Measurements from ENCODE around the gene SALL1. TPM values are rescaled to one million over a fixed set of nuclear protein-coding genes. Genes with fewer than 3 reads are reported as not detected.

SALL1 gene
- total and polyA plus RNA-seq, 5 experiments from 2014 or later, result not detected

DNA sequence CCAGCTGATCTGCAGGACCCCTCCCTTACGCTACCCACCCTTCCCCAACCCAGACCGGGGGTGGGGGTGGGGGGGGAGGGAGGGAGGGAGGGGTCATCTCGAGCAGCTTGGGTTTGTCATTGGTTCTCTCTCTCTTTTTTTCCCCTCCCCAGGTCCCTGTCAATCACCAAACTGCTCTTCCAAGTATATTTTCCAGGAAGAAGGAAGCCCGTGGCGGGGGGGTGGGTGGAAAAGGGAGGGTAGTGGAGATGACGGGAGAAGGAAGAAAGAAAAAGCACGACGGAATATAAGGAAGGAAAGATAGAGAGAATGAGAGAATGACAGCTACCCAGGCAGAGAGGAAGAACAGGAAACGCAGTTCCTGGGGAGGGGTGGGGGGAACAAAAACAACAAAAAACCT lies 17.9 kb downstream of the SALL1 start:
- peaks cover 17 to 38% (median 24%) of the 10 kb centered on the region in 5 donors for H3K27me3 Mint-ChIP-seq
- POLR2A ChIA-PET, result no interaction called here
- H3K4me3 Mint-ChIP-seq, result no peak overlapping the region
- DNase-seq, result no peak
- H3K9me3 Mint-ChIP-seq, result peaks cover 0 to 18% (median 3%) of the 10 kb centered on the region in 9 donors
- H3K36me3 Mint-ChIP-seq, result peaks cover 1 to 7% (median 4%) of the 10 kb centered on the region in 3 donors
- no peak overlapping the region for H3K27ac Mint-ChIP-seq
- ATAC-seq, result no peak
- peaks cover 0 to 3% (median 1%) of the 10 kb centered on the region in 4 donors for H3K4me1 Mint-ChIP-seq

DNA sequence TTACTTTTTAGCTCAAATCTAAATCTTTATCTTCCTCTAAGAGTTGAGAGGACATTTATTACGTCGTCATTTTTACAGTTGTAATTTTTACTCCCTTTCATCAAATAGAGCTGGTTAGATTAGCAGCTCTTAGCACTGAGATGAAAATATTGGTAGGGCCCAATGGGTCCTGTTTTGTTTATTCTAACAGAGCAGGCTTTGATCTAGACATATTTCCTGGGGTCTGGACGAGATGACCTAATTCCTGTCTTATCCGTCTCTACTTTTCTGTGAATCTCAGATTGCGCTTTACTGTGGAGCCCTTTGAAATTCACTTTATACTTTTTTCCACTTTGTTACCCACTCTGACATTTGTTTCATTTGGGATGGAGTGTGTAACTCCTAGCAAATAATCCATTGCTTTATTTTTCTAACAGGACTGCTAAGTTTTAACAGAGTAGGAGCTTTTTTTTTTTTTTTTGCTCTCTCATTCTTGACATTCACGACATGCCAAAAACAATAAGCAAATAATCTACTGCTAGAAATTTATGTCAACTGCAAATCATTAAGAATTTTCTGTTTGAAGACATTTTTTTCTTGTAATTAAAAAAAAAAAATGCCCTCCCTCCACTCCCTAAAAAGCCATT lies 18.5 kb downstream of the SALL1 start:
- POLR2A ChIA-PET, result no interaction called here
- ATAC-seq (no peak), DNase-seq (no peak)
- Mint-ChIP-seq H3K36me3 (peaks cover 1 to 7% (median 4%) of the 10 kb centered on the region in 3 donors), H3K4me1 (peaks cover 0 to 3% (median 1%) of the 10 kb centered on the region in 4 donors), H3K27ac (no peak overlapping the region), H3K27me3 (peaks cover 17 to 38% (median 24%) of the 10 kb centered on the region in 5 donors), H3K4me3 (no peak overlapping the region), H3K9me3 (peaks cover 0 to 18% (median 3%) of the 10 kb centered on the region in 9 donors)

DNA sequence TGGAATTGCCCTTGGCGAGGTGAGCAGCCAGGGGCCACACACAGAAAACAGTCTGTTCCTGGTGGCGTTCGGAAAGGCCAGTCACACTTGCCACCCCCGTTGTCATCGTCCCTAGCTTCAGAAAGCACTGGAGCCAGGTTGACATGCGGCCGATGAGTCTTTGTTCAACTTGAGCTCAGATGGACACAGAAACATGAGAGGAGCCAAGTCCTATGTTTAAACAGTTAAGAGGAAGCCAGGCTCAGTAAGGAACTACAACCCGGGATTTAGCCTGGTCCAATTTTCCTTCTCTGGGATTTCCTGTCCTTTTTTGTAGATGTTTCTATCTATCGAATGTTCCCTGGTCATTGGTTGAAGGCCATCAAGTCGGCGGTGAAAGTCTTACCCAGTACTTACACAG lies 19.5 kb downstream of the SALL1 start:
- Mint-ChIP-seq H3K9me3 (peaks cover 0 to 18% (median 5%) of the 10 kb centered on the region in 9 donors), H3K27ac (no peak overlapping the region), H3K36me3 (peaks cover 1 to 7% (median 4%) of the 10 kb centered on the region in 3 donors), H3K4me3 (no peak overlapping the region), H3K4me1 (peaks cover 0 to 3% (median 1%) of the 10 kb centered on the region in 4 donors), H3K27me3 (peaks cover 18 to 43% (median 24%) of the 10 kb centered on the region in 5 donors)
- no peak for DNase-seq
- ATAC-seq, result no peak
- POLR2A ChIA-PET, result no interaction called here

DNA sequence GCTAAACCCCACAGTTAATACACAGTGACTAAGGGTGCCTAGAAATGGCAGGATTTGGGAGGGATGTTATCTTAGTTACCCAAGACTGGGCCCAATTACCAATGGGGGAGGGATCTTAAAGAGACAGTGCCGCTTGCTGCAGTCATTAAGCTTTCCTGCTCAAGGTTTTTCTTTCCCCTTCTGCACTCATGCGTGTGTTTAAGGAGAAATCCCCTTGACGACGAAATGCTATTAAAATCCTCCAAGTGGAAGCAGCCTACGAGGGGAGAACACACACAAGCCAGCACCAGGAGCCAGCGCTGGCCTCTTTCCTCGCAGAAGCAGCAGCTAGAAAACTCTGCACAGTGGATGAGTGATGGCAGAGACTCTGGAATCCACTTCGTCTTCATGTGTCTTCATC lies 22.0 kb downstream of the SALL1 start:
- POLR2A ChIA-PET, result no interaction called here
- peaks cover 11 to 41% (median 17%) of the 10 kb centered on the region in 5 donors for H3K27me3 Mint-ChIP-seq
- H3K4me1 Mint-ChIP-seq, result peaks cover 0 to 3% (median under 1%) of the 10 kb centered on the region in 4 donors
- H3K36me3 Mint-ChIP-seq, result peaks cover 0 to 7% (median 4%) of the 10 kb centered on the region in 3 donors
- no peak overlapping the region for H3K4me3 Mint-ChIP-seq
- no peak for ATAC-seq
- no peak overlapping the region for H3K27ac Mint-ChIP-seq
- DNase-seq, result no peak
- H3K9me3 Mint-ChIP-seq, result peaks cover 0 to 12% (median 4%) of the 10 kb centered on the region in 9 donors

DNA sequence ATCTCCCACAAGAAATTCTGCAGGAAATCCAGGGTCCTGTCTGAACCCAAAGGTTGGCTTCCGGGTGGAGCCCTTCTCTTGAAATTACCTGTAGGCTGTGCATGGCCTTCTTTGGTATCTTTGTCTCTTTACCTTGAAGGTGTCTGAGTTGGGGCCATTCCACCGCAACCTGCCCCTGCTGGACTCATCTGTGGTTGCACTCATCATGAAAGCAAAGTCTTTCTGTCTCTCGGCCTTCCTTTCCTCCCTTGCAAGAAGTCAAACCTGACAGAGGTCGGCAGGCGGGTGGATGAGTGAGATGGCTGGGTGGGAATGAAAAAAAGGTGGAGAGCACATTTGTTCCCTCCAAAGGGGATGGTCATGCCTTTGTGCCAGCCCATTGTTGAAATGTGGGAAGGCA lies 25.1 kb downstream of the SALL1 start:
- H3K9me3 Mint-ChIP-seq, result peaks cover 0 to 9% (median 0%) of the 10 kb centered on the region in 9 donors

DNA sequence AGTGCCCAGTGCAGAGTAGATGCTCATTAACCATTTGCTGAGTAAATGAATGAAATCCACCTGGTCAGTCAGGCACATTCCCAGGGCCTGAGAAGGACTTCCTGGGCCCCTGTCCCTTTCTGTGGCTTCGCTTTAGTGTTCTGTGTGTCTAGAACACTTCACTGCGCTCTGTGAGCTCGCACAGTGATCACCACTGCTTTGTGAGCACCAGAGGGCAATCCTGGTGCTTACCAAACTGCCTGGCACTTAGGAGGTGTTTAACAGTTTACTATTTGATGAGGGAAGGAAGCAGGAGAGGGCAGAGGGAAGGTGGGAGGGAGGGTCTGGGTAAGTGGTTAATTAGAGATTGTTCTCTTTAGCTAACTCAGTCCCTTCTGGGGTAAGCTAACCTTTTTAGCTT lies 26.2 kb downstream of the SALL1 start:
- POLR2A ChIA-PET, result no interaction called here
- no peak for DNase-seq
- H3K9me3 Mint-ChIP-seq, result peaks cover 0 to 7% (median 0%) of the 10 kb centered on the region in 9 donors
- ATAC-seq, result no peak
- H3K4me3 Mint-ChIP-seq, result no peak overlapping the region
- no peaks in the 10 kb centered on the region for H3K36me3 Mint-ChIP-seq
- no peaks in the 10 kb centered on the region for H3K4me1 Mint-ChIP-seq
- H3K27me3 Mint-ChIP-seq, result peaks cover 9 to 31% (median 19%) of the 10 kb centered on the region in 5 donors
- no peak overlapping the region for H3K27ac Mint-ChIP-seq

More for the DNA sequence above, 25.1 kb downstream of the SALL1 start:
- ATAC-seq (no peak), DNase-seq (no peak)
- Mint-ChIP-seq H3K27me3 (peaks cover 11 to 27% (median 19%) of the 10 kb centered on the region in 5 donors), H3K4me3 (no peak overlapping the region), H3K36me3 (no peaks in the 10 kb centered on the region), H3K4me1 (no peaks in the 10 kb centered on the region), H3K27ac (no peak overlapping the region)
- POLR2A ChIA-PET, result no interaction called here

DNA sequence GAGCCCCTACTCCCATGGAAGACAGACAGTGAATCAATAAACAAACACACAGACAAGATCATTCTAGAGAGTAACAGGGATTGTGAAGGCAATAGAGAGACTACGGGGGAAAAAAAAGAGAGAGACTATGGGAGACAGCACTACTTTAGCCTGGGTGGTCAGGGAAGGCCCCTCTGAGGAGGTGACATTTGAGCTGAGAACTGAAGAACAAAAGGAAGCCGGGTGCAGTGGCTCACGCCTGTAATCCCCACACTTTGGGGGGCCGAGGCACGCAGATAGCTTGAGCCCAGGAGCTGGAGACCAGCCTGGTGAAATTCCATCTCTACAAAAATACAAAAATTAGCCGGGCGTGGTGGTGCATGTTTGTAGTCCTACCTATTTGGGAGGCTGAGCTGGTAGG lies 29.2 kb downstream of the SALL1 start:
- ATAC-seq, result no peak
- Mint-ChIP-seq H3K36me3 (no peaks in the 10 kb centered on the region), H3K27me3 (peaks cover 11 to 40% (median 16%) of the 10 kb centered on the region in 5 donors), H3K27ac (no peak overlapping the region), H3K4me1 (no peaks in the 10 kb centered on the region), H3K9me3 (peaks cover 0 to 7% (median 0%) of the 10 kb centered on the region in 9 donors), H3K4me3 (no peak overlapping the region)
- POLR2A ChIA-PET, result no interaction called here
- no peak for DNase-seq

DNA sequence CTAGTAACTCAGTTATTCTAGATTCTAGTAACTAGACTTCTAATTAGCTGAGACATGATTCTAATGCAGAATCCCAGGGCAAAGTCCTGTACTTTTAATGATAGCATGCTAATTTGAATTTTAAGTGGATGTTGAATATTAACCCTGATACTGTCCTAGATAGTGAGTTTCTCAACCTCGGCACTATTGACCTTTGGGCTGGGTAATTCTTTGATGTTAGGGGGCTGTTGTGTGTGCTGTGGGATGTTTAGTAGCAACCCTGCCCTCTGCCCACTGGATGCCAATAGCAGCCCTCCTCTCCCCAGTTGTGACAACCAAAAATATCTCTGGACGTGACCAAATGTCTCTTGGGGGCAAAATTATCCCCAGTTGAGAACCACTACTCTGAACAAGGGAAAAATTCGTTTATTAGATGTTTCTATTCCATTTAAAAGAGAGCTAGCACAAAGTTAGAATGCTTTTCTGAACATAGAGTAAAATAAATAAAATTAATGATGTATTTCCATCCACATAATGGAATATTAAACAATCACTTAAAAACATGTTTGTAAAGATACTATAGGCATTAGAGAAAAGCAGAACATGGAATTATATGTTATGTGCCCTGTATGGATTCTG lies 30.2 kb downstream of the SALL1 start:
- Mint-ChIP-seq H3K4me1 (no peaks in the 10 kb centered on the region), H3K36me3 (no peaks in the 10 kb centered on the region), H3K9me3 (peaks cover 0 to 12% (median 0%) of the 10 kb centered on the region in 9 donors), H3K27me3 (peaks cover 14 to 48% (median 19%) of the 10 kb centered on the region in 5 donors), H3K27ac (no peak overlapping the region), H3K4me3 (no peak overlapping the region)
- DNase-seq (no peak), ATAC-seq (no peak)
- POLR2A ChIA-PET, result no interaction called here

DNA sequence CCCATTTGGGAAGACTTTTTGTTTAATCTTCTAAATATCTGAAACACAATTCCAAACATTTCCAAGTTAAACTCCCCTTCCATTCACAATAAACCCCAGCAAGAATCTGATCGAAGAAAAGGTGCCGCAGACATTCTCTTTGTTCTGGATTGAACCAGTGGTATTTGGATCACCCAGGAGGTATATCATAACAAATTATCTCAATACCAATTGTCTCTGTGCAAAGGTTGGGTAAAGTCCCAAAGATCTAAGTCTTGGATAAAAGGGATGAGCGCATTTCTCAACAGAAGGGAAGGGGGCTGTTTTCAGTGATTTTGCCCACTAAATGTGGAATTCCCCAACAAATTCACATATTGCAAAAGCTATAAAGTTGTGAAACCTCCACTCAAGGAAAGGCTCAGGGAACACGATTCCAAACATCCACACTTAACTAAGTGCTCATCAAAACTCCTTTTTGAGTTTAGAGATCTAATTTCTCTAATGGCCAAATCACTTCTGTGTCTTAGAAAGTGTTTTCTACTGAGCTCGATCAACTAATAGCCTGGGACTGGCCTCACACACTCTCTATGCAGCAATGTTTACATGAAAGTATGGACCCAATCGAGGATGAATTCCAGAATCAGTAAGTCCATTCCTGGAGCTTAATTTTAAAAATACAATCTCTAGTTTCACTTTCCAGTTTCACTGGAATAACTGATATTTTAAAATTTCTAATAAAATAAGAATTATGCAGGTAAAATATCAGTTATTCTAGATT lies 30.9 kb downstream of the SALL1 start:
- ATAC-seq (no peak), DNase-seq (no peak)
- POLR2A ChIA-PET, result no interaction called here

DNA sequence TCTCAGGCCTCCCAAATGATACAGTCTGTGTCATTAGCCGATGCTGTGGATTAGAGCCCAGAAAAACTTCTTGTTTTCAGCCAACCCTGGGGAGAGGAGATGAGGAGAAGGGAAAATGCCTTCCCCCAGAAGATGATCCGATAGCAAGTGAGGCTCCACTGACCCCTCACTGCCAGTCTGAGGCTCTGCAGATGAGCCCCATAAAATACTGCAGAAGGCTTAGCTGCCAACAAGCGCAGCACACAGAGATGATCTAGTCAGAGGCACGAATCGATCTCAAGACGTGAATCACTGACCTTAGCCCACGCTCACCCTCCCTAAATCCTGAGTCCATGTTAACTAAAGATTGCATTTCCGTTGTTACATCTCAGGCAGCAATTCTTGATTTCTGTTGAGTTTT lies 31.5 kb downstream of the SALL1 start:
- DNase-seq, result no peak
- H3K36me3 Mint-ChIP-seq, result no peaks in the 10 kb centered on the region
- no peak for ATAC-seq
- H3K4me1 Mint-ChIP-seq, result no peaks in the 10 kb centered on the region
- peaks cover 0 to 10% (median 0%) of the 10 kb centered on the region in 9 donors for H3K9me3 Mint-ChIP-seq
- H3K27ac Mint-ChIP-seq, result no peak overlapping the region
- peaks cover 21 to 57% (median 27%) of the 10 kb centered on the region in 5 donors for H3K27me3 Mint-ChIP-seq
- no peak overlapping the region for H3K4me3 Mint-ChIP-seq
- POLR2A ChIA-PET, result no interaction called here

More for the DNA sequence above, 30.9 kb downstream of the SALL1 start:
- no peaks in the 10 kb centered on the region for H3K36me3 Mint-ChIP-seq
- no peak overlapping the region for H3K27ac Mint-ChIP-seq
- H3K4me3 Mint-ChIP-seq, result no peak overlapping the region
- H3K4me1 Mint-ChIP-seq, result no peaks in the 10 kb centered on the region
- peaks cover 0 to 10% (median 0%) of the 10 kb centered on the region in 9 donors for H3K9me3 Mint-ChIP-seq
- peaks cover 19 to 55% (median 25%) of the 10 kb centered on the region in 5 donors for H3K27me3 Mint-ChIP-seq

DNA sequence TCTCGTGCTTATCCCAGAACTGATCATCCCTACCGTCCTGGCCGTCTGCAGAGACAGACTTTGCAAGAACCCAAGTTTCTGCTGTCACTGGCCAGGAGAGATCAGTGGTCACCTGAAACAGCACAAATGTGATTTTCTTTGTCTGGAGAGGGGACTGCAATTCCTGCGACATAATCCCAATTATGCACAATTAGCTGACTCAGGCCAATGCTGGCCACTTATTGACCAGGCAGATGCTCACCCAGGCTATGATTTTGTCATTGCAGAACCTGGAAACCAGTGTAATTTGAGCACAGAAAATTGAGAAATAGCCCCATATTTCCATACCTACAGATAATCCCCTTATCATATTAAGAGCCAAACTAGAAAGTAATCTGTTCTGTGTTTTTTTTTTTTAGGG lies 34.7 kb downstream of the SALL1 start:
- no peak for ATAC-seq
- POLR2A ChIA-PET, result no interaction called here
- Mint-ChIP-seq H3K27me3 (peaks cover 23 to 58% (median 42%) of the 10 kb centered on the region in 5 donors), H3K4me3 (no peak overlapping the region), H3K36me3 (no peaks in the 10 kb centered on the region), H3K27ac (no peak overlapping the region), H3K4me1 (no peaks in the 10 kb centered on the region), H3K9me3 (peaks cover 0 to 10% (median 0%) of the 10 kb centered on the region in 9 donors)
- no peak for DNase-seq

DNA sequence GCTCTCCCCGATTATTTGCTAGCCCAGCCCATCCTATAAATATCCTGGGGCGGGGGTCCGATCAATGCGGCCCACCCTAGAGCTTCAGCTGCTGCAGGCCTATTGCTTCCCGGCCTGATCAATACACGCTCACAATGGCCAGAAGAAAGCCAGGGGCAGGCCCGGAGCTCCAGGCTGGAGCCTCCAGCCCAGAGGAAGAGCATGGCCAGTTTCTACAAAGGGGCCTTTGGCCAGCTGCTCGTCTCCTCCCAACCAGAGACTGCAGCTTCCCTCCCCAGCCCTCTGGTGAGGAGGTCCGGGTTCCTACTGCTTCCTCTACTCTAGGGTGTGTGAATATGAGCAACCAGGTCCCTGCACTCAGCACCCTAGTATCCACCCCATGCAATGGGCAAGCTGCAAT lies 36.7 kb downstream of the SALL1 start:
- Mint-ChIP-seq H3K9me3 (peaks cover 0 to 17% (median 3%) of the 10 kb centered on the region in 9 donors), H3K4me1 (no peaks in the 10 kb centered on the region), H3K36me3 (no peaks in the 10 kb centered on the region), H3K27ac (no peak overlapping the region), H3K27me3 (peaks cover 24 to 60% (median 42%) of the 10 kb centered on the region in 5 donors), H3K4me3 (no peak overlapping the region)
- DNase-seq (no peak), ATAC-seq (no peak)
- POLR2A ChIA-PET, result no interaction called here

All from naive thymus-derived CD8-positive, alpha-beta T cell (primary cell).